ENCODE measurements around the gene FOXS1. TPM values are rescaled to one million over a fixed set of nuclear protein-coding genes. Genes with fewer than 3 reads are reported as not detected.

The FOXS1 gene
- total and polyA plus RNA-seq, 2 experiments from 2014 or later = 0.26 TPM; not detected in 1

DNA sequence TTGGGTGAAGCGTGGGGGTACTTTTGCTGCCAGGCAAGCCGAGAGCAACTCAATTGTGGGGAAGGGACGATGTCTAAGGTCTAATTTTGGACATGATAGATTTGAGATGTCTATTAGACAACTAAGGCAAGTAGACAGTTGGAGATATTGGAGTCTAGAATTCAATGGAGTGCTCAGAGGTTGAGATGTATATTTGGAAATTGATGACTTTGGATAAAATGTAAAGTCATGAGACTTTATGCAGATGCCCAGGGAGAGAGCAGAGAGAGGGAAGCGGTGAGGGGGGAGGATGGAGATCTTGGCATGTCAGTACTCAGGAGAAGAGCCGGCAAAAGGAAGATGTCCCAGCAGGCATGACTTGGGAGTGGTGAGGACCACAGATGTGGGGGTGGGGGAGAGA is 19.3 kb downstream of the FOXS1 start (continued):
- TF ChIP-seq POLR2AphosphoS5 (IDR thresholded peaks at IDR 0.05; ENCODE audit: low read depth) = no peak

DNA sequence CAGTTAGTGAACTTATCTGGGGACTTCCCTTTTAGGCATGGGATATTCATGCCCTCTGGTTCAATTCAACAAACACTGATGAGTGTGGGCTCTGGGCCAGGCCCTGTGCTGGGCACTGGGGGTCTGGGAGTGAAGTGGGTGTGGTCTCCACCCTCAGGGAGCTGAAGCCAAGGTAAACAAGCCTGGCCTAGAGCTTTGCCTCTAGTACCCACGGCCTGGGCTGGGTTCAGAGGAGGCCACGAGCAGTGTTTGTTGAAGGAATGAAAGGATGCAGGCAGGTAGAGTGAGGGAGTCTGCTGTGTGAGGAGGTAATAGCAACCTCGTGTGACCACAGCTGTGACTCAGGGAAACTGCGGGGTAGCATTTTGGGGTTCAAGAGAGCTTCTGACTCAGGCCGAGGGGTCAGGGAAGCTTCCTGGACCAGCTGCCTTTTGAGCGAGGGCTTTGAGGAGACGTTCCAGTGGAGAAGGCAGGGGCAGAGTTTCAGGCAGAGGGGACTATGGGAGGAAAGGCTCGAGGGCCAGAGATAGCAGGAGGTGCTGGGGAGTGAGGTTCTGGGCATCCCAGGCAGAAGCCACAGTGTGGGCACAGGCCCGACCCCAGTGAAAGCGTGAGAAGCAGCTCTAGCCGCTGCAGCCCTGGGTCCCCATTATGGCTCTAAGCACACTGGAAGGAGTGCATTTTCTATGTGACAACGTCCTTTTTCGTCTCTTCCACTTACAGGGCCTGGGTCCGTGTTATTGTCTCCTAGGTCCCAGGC is 20.7 kb downstream of the FOXS1 start:
- Histone ChIP-seq H3K27me3 (ENCODE audit: insufficient read depth) (no peaks in the 10 kb centered on the region), H4K20me1 (replicated peaks; ENCODE audit: insufficient read depth) (no peaks in the 10 kb centered on the region; the same call in 1 of the 2 replicates), H3K4me3 (no peak overlapping the region), H3K36me3 (ENCODE audit: insufficient read depth) (no peaks in the 10 kb centered on the region), H3K4me1 (ENCODE audit: insufficient read depth) (peaks cover 4% of the 10 kb centered on the region), H3K27ac (ENCODE audit: low read depth) (no peak overlapping the region), H3K4me2 (no peak overlapping the region), H3F3A (replicated peaks; ENCODE audit: low read depth) (0 out of 2 replicates have a peak, but pooled peaks cover 9% of the 10 kb centered on the region), H3K9me2 (ENCODE audit: insufficient read depth) (no peaks in the 10 kb centered on the region), H3K79me2 (replicated peaks; ENCODE audit: insufficient read depth) (no peaks in the 10 kb centered on the region), H2AFZ (no peak overlapping the region)
- Mint-ChIP-seq H3K9me3 (no peaks in the 10 kb centered on the region; the same call in 1 of the 3 replicates), H3K27ac (no peak overlapping the region), H3K4me3 (no peak overlapping the region), H3K27me3 (ENCODE audit: insufficient read depth, low read depth, poor library complexity) (peaks cover 7% of the 10 kb centered on the region), H3K4me1 (peaks cover 3% of the 10 kb centered on the region; the same call in 2 of the 3 replicates), H3K36me3 (ENCODE audit: low read depth) (no peaks in the 10 kb centered on the region)
- ATAC-seq (no peak), DNase-seq (ENCODE audit: low spot score) (no peak)
- TF ChIP-seq JUNB (IDR thresholded peaks at IDR 0.05; ENCODE audit: unreplicated experiment) = no peak
- TF ChIP-seq, protein P1, sequence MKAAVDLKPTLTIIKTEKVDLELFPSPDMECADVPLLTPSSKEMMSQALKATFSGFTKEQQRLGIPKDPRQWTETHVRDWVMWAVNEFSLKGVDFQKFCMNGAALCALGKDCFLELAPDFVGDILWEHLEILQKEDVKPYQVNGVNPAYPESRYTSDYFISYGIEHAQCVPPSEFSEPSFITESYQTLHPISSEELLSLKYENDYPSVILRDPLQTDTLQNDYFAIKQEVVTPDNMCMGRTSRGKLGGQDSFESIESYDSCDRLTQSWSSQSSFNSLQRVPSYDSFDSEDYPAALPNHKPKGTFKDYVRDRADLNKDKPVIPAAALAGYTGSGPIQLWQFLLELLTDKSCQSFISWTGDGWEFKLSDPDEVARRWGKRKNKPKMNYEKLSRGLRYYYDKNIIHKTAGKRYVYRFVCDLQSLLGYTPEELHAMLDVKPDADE (IDR thresholded peaks at IDR 0.05) = no peak
- TF ChIP-seq NANOG (IDR thresholded peaks at IDR 0.05; ENCODE audit: borderline replicate concordance) = no peak
- TF ChIP-seq, protein P2, sequence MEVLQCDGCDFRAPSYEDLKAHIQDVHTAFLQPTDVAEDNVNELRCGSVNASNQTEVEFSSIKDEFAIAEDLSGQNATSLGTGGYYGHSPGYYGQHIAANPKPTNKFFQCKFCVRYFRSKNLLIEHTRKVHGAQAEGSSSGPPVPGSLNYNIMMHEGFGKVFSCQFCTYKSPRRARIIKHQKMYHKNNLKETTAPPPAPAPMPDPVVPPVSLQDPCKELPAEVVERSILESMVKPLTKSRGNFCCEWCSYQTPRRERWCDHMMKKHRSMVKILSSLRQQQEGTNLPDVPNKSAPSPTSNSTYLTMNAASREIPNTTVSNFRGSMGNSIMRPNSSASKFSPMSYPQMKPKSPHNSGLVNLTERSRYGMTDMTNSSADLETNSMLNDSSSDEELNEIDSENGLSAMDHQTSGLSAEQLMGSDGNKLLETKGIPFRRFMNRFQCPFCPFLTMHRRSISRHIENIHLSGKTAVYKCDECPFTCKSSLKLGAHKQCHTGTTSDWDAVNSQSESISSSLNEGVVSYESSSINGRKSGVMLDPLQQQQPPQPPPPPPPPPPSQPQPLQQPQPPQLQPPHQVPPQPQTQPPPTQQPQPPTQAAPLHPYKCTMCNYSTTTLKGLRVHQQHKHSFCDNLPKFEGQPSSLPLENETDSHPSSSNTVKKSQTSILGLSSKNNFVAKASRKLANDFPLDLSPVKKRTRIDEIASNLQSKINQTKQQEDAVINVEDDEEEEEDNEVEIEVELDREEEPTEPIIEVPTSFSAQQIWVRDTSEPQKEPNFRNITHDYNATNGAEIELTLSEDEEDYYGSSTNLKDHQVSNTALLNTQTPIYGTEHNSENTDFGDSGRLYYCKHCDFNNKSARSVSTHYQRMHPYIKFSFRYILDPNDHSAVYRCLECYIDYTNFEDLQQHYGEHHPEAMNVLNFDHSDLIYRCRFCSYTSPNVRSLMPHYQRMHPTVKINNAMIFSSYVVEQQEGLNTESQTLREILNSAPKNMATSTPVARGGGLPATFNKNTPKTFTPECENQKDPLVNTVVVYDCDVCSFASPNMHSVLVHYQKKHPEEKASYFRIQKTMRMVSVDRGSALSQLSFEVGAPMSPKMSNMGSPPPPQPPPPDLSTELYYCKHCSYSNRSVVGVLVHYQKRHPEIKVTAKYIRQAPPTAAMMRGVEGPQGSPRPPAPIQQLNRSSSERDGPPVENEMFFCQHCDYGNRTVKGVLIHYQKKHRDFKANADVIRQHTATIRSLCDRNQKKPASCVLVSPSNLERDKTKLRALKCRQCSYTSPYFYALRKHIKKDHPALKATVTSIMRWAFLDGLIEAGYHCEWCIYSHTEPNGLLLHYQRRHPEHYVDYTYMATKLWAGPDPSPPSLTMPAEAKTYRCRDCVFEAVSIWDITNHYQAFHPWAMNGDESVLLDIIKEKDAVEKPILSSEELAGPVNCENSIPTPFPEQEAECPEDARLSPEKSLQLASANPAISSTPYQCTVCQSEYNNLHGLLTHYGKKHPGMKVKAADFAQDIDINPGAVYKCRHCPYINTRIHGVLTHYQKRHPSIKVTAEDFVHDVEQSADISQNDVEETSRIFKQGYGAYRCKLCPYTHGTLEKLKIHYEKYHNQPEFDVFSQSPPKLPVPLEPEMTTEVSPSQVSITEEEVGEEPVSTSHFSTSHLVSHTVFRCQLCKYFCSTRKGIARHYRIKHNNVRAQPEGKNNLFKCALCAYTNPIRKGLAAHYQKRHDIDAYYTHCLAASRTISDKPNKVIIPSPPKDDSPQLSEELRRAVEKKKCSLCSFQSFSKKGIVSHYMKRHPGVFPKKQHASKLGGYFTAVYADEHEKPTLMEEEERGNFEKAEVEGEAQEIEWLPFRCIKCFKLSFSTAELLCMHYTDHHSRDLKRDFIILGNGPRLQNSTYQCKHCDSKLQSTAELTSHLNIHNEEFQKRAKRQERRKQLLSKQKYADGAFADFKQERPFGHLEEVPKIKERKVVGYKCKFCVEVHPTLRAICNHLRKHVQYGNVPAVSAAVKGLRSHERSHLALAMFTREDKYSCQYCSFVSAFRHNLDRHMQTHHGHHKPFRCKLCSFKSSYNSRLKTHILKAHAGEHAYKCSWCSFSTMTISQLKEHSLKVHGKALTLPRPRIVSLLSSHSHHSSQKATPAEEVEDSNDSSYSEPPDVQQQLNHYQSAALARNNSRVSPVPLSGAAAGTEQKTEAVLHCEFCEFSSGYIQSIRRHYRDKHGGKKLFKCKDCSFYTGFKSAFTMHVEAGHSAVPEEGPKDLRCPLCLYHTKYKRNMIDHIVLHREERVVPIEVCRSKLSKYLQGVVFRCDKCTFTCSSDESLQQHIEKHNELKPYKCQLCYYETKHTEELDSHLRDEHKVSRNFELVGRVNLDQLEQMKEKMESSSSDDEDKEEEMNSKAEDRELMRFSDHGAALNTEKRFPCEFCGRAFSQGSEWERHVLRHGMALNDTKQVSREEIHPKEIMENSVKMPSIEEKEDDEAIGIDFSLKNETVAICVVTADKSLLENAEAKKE (CRISPR knock-in tag; IDR thresholded peaks at IDR 0.05) = no peak
- TF ChIP-seq, protein P3, sequence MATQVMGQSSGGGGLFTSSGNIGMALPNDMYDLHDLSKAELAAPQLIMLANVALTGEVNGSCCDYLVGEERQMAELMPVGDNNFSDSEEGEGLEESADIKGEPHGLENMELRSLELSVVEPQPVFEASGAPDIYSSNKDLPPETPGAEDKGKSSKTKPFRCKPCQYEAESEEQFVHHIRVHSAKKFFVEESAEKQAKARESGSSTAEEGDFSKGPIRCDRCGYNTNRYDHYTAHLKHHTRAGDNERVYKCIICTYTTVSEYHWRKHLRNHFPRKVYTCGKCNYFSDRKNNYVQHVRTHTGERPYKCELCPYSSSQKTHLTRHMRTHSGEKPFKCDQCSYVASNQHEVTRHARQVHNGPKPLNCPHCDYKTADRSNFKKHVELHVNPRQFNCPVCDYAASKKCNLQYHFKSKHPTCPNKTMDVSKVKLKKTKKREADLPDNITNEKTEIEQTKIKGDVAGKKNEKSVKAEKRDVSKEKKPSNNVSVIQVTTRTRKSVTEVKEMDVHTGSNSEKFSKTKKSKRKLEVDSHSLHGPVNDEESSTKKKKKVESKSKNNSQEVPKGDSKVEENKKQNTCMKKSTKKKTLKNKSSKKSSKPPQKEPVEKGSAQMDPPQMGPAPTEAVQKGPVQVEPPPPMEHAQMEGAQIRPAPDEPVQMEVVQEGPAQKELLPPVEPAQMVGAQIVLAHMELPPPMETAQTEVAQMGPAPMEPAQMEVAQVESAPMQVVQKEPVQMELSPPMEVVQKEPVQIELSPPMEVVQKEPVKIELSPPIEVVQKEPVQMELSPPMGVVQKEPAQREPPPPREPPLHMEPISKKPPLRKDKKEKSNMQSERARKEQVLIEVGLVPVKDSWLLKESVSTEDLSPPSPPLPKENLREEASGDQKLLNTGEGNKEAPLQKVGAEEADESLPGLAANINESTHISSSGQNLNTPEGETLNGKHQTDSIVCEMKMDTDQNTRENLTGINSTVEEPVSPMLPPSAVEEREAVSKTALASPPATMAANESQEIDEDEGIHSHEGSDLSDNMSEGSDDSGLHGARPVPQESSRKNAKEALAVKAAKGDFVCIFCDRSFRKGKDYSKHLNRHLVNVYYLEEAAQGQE (IDR thresholded peaks at IDR 0.05; ENCODE audit: unreplicated experiment) = no peak
- no peak for TF ChIP-seq ZNF114 (CRISPR knock-in tag; IDR thresholded peaks at IDR 0.05)
- TF ChIP-seq EZH2 (IDR thresholded peaks at IDR 0.05; ENCODE audit: low read depth, unreplicated experiment) = no peak
- TF ChIP-seq ZNF331 (CRISPR knock-in tag; IDR thresholded peaks at IDR 0.05; ENCODE audit: low read depth) = no peak
- TF ChIP-seq CREB1 (CRISPR knock-in tag; IDR thresholded peaks at IDR 0.05; ENCODE audit: low read depth) = no peak
- TF ChIP-seq, protein P4, sequence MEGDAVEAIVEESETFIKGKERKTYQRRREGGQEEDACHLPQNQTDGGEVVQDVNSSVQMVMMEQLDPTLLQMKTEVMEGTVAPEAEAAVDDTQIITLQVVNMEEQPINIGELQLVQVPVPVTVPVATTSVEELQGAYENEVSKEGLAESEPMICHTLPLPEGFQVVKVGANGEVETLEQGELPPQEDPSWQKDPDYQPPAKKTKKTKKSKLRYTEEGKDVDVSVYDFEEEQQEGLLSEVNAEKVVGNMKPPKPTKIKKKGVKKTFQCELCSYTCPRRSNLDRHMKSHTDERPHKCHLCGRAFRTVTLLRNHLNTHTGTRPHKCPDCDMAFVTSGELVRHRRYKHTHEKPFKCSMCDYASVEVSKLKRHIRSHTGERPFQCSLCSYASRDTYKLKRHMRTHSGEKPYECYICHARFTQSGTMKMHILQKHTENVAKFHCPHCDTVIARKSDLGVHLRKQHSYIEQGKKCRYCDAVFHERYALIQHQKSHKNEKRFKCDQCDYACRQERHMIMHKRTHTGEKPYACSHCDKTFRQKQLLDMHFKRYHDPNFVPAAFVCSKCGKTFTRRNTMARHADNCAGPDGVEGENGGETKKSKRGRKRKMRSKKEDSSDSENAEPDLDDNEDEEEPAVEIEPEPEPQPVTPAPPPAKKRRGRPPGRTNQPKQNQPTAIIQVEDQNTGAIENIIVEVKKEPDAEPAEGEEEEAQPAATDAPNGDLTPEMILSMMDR (conservative IDR thresholded peaks at IDR 0.05; ENCODE audit: low read depth in 2 of 2) = no peak
- no peak for TF ChIP-seq POLR2AphosphoS5 (IDR thresholded peaks at IDR 0.05; ENCODE audit: low read depth)
- no peak for TF ChIP-seq STAT1 (IDR thresholded peaks at IDR 0.05; ENCODE audit: unreplicated experiment)
